Umbilical cord (tissue), 2 donors: ENCODE data around the gene LCE3D. TPM values are rescaled to one million over a fixed set of nuclear protein-coding genes. Genes with fewer than 3 reads are reported as not detected.
"Not testable (repeated sequence)": the region's sequence is repeated elsewhere in the genome, so short reads cannot be mapped to it uniquely, and the experiment has no call there.

Experiments
- DNase-seq: peaks from one replicate; pipeline ENCODE4 v3.0.0-alpha.2; 2015; ENCODE audit warnings: low spot score
- total RNA-seq: library from RNA; depleted of rRNA; stranded (reverse); fragments of >200 nt; gene quantifications from one replicate; pipeline ENCODE4 v1.2.3, GENCODE V29; 2014; ENCODE audit warnings: low replicate concordance; ENCODE audit not compliant: insufficient read depth

The LCE3D gene
- 2.4 TPM for total RNA-seq

GRCh38 chr1:152580433-152580832, at the start of gene LCE3D:
Gene LCE3D, minus strand, starts transcription at chr1:152580516. Its CDS starts 580 bp downstream, at chr1:152579936.
- no peak for DNase-seq

DNA sequence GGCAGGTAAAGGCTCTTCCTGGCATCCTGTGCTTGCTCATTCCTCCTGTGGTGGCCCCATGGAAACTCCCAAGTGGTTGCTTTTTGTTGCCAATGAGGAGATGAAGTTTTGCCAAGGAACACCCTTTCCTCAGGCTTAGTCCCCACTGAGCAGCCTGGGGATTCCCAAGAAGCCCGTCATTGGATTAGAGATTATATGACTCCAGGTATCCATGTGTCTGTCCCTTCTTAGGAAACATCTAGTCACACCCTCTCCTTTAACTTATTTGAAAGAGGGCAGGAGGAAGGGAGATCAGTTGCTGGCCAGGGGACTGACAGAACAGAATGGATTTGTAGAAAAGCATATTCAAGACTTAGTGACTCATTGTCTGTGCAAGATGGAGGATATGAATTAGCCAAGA, 46.4 kb upstream of the LCE3D start:
- no peak for DNase-seq

- DNase-seq = no peak
Observed at GRCh38 chr1:152623203-152623844, 43.0 kb upstream of the LCE3D start.

DNA sequence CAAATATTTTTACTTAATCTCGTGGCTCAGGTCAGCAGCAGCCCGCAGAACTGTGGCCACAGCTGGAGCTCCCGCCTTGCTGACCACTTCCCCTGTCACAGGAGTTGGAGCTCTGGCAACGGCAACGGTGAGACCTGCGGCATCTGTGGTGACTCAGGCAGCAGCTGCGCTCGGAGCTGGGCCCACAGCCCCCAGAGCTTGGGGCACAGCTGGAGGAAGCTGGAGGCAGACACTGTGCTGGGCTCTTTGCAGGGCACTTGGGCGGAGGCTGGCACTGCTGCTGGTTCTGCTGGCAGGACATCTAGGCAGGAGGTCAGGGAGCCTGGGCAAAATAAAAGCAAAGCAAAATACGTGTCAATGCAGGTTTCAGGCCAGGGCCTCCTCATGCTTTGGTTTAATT, 42.5 kb upstream of the LCE3D start, which contains the start of gene LCE3A:
TSS of gene LCE3A (minus strand) at position 301 of the 400 bp plus-strand sequence. CDS start at position 301, 0 bp downstream.
- DNase-seq = no peak

DNA sequence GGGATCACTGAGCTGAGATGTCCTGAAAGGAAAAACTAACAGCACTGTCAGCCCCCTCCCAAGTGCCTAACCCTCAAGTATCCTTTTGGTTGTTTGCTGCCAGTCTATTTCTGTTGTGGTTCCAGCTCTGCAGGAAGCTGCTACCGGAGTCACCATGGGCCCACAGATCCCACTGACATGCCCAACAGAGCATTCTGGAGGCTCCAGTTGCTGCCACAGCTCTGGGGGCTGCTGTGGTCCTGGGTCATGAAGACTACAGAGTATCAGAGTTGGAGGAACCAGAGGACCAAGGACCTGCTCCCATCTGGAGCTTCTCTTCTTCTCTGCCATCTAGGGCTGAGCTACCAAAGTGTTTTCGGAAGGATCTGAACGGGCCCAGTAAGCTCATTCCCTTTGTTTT, 41.7 kb upstream of the LCE3D start:
- DNase-seq = no peak

DNA sequence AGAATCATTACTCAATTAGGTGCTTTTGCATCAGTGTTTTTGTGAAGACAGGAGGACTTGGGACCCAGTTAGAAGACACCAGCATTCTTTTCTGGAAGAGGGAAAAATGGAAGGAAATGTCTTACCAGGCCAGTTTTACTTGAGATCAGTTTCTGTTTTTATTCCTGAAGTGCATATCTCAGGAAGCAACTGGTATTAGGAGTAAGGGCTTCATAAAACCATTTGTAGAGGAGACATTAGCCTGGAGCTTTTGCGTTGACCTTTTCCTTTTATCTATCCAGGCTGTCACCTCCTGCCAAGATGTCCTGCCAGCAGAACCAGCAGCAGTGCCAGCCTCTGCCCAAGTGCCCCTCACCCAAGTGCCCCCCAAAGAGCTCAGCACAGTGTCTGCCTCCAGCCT, 33.2 kb upstream of the LCE3D start, which contains the start of gene LCE3B:
TSS of gene LCE3B (plus strand) at position 301 of the 400 bp plus-strand sequence. CDS start at position 301, 0 bp downstream.
- DNase-seq = no peak

DNA sequence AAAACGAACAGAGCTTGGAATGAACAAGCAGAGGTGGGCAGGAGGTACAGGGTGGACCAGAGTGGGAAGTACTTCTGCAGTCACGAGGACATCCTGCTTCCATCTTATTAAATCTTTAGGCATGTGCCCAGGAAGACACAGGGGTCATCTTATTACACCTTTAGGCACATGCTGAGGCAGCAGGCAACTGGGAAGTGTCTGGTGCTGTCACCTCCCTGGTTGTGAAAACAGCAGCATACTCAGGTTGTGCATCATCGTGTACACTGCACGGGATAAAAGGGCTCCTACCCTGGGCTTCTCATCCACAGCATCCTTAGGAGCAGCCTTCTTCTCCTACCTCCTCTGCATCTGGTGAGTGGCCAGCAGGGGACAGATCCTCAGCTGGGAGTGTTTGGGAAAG, 19.6 kb upstream of the LCE3D start, which contains the start of gene LCE3C:
TSS of gene LCE3C (plus strand) at position 301 of the 400 bp plus-strand sequence. CDS start 498 bp downstream, outside the sequence.
- DNase-seq = no peak

GRCh38 chr1:152596986-152597385, 16.7 kb upstream of the LCE3D start:
- DNase-seq = no peak

- DNase-seq = no peak
Observed at GRCh38 chr1:152585586-152585985, 5.3 kb upstream of the LCE3D start.

DNA sequence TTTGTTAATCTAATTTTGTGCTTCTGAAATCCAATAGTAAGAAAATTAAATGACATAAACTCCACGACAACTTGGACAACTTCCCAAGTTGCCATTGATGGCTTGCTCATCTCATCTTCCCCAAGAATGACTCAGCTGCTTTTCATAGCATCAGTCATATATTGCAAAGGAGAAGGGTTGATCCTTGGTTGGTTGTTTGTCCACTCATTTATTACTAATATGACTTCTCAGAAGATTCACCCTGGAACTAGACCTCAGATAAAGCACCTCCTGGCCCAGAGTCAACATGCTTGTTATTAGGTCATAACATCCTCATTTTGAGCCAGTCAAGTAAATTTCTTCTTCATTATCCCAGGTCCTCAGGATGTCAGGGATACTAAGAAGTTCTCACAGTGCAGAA, 2.3 kb upstream of the LCE3D start:
- no peak for DNase-seq

DNA sequence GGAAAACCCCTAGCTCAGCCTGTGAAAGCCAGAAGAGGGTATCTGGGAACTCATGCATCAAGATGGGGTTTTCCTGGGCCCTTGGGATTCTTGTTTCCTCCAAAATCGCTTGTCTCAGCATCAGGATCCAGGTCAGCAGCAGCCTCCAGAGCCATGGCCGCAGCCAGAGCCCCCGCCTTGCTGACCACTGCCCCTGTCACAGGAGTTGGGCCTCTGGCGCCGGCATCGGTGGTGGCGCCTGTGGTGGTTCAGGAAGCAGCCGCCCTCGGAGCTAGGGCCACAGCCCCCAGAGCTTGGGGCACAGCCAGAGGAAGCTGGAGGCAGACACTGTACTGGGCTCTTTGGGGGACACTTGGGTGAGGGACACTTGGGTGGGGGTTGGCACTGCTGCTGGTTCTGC, 790 bp downstream of the LCE3D start:
- DNase-seq = not testable (repeated sequence)

DNA sequence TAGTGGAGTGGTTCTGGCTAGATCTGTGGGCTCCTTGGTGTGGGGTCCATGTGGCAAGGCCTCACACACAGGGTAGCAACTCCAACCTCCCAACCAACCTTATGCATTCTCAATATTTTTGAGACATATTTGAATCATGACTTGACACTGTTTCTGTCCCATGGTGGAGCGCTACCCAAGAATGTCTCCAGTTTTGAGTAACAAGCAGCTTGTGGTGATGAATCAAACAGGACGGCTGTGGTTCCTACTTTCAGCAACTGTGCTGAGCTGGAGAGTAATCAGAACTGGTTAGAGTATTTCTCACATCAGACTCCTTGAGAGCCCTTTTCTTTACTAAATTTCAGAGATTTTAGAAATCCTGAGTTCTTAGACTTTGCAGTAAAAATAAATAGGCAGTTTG, 3.1 kb downstream of the LCE3D start:
- no peak for DNase-seq

DNA sequence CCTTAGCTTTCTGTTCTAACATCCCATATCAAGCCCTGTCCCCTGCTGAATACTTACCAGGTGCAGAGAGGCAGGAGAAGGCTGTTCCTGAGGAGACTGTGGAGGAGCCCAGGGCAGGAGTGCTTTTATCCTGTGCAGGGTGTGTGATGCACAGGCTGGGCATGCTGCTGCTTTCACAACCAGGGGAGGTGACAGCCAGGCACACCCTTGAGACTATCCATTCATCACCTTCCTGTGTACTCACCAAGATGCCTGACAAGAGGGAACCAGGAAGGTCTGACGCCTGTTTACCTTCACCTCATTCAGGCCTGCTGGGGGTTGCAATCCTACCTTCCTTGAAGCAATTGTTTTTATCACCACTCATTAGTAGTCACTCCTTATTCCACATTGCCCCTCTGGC, 13.6 kb downstream of the LCE3D start, which contains the start of gene LCE3E:
TSS of gene LCE3E (minus strand) at position 100 of the 400 bp plus-strand sequence. CDS start 572 bp downstream, outside the sequence.
- DNase-seq = no peak

- no peak for DNase-seq
Observed at GRCh38 chr1:152565535-152566215, 14.6 kb downstream of the LCE3D start.

- no peak for DNase-seq
Observed at GRCh38 chr1:152565115-152565514, 15.2 kb downstream of the LCE3D start.

GRCh38 chr1:152548358-152548757, 32.0 kb downstream of the LCE3D start:
- not testable (repeated sequence) for DNase-seq

- no peak for DNase-seq
Observed at GRCh38 chr1:152546704-152547103, 33.6 kb downstream of the LCE3D start.

DNA sequence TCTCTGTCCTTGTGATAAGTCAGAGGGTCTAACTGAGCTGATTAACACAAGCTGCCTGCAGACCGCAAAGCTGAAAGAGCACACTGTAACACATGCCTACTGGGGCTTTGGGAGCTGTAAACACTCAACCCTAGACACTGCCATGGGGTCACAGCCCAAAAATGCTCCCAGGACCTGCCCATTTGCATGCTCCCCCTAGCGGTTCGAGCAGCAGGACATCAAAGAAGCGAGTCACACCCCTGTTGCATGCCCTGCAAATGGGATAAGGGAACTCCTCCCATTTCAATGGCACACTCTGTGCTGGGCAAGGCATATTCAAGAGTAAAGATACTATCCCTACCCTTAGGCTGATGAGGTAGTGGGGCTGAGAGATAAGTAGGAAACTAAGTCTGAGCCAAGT, 36.5 kb downstream of the LCE3D start:
- DNase-seq = no peak

- no peak for DNase-seq
Observed at GRCh38 chr1:152539901-152540300, 40.4 kb downstream of the LCE3D start.

- DNase-seq = no peak
Observed at GRCh38 chr1:152537496-152537895, 42.8 kb downstream of the LCE3D start.

DNA sequence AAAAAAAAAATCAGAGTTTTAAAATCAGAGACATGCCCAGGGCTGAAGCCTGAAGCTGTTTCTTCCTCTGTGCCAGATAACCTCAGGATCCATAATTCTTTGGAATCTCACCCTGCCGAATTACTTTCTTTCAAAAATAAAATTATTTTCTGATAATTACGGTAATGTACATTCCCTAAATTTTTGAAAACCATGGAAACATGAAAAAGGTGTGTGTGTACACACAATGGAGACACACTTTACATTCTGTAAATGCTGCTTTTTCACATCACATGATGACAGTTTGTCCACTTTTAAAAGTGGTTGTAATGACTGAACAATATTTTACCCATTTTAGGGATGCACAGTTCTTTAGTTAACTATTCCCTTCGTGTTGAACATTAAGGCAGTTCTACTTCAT, 44.5 kb downstream of the LCE3D start:
- no peak for DNase-seq

GRCh38 chr1:152533327-152533938, 46.9 kb downstream of the LCE3D start:
- no peak for DNase-seq
